ENCODE measurements around the gene EEIG2.
A peak's percentile ranks its signal among the peaks of the same experiment; 100 is the strongest.

EEIG2 gene

GRCh38 chr1:108570128-108570527, 10.2 kb downstream of the EEIG2 start:
- Histone ChIP-seq H3K36me3 (ENCODE audit: control insufficient read depth in 1 of 2, insufficient read depth in 2 of 2, low read depth in 1 of 2, low read length in 2 of 2) (no peaks in the 10 kb centered on the region), H3K9me3 (ENCODE audit: control insufficient read depth, low read length) (no peaks in the 10 kb centered on the region), H3K4ac (ENCODE audit: low read depth in 1 of 2, low read length in 2 of 2) (no peak overlapping the region), H2AK5ac (ENCODE audit: low read length, severe bottlenecking) (no peak overlapping the region), H3K9ac (ENCODE audit: low read length) (no peak overlapping the region), H3K4me1 (ENCODE audit: control insufficient read depth, insufficient read depth, low read depth, low read length) (no peaks in the 10 kb centered on the region), H3K27me3 (ENCODE audit: control insufficient read depth in 1 of 2, insufficient read depth in 1 of 2, low read length in 2 of 2) (no peaks in the 10 kb centered on the region), H4K91ac (ENCODE audit: low read length) (no peak overlapping the region), H2AFZ (ENCODE audit: low read depth, low read length) (no peak overlapping the region), H2BK120ac (ENCODE audit: low read depth, low read length) (no peak overlapping the region), H2BK12ac (ENCODE audit: low read length in 2 of 2) (no peak overlapping the region), H3K4me2 (ENCODE audit: low read length, poor library complexity, severe bottlenecking) (no peak overlapping the region), H4K8ac (ENCODE audit: low read length) (no peak overlapping the region), H3K27ac (ENCODE audit: low read length, poor library complexity, severe bottlenecking) (no peak overlapping the region), H3K14ac (ENCODE audit: low read length in 2 of 2) (no peak overlapping the region), H2BK15ac (ENCODE audit: low read depth, poor library complexity, severe bottlenecking) (no peak overlapping the region), H3K4me3 (ENCODE audit: insufficient read depth in 1 of 2, low read depth in 1 of 2, low read length in 2 of 2) (no peak overlapping the region), H2BK5ac (ENCODE audit: low read depth, low read length, poor library complexity, severe bottlenecking) (no peak overlapping the region), H3K79me1 (replicated peaks; ENCODE audit: low read length, poor library complexity, severe bottlenecking) (peaks cover 25% of the 10 kb centered on the region), H3K23ac (ENCODE audit: low read length in 2 of 2) (no peak overlapping the region), H3K18ac (ENCODE audit: low read depth in 1 of 2, low read length in 2 of 2) (no peak overlapping the region)
- DNase-seq, result peak; percentile 31

DNA sequence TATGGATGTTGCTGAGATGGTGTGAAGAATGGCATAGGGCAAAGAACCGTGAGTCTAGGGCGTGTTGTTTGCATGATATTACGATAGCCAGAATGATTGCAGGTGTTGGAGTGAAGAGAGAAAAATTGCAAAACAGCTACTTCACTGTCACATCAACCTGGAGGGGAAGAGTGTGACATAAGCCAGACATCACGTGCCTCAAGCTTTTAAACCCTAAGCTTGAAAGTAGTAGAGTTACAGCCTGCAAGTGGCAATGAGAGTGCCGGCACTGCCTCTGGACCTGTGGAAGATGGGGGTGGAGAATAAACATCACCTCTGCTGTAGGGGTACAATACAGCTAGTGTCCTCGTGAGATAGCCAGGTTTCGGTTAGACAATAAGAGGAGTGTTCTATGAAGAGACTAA, 11.1 kb downstream of the EEIG2 start:
- H3K4me3 ChIP-seq (ENCODE audit: insufficient read depth in 1 of 2, low read depth in 1 of 2, low read length in 2 of 2), result no peak overlapping the region
- DNase-seq, result no peak
- H2BK15ac ChIP-seq (ENCODE audit: low read depth, poor library complexity, severe bottlenecking), result no peak overlapping the region
- H3K4me2 ChIP-seq (ENCODE audit: low read length, poor library complexity, severe bottlenecking), result no peak overlapping the region
- no peak overlapping the region for H2AFZ ChIP-seq (ENCODE audit: low read depth, low read length)
- H2BK120ac ChIP-seq (ENCODE audit: low read depth, low read length), result no peak overlapping the region
- H4K8ac ChIP-seq (ENCODE audit: low read length), result no peak overlapping the region
- H3K14ac ChIP-seq (ENCODE audit: low read length in 2 of 2), result peak overlapping the region in 1 of 2 experiments; percentile 44
- no peaks in the 10 kb centered on the region for H3K4me1 ChIP-seq (ENCODE audit: control insufficient read depth, insufficient read depth, low read depth, low read length)
- no peak overlapping the region for H3K27ac ChIP-seq (ENCODE audit: low read length, poor library complexity, severe bottlenecking)
- H2AK5ac ChIP-seq (ENCODE audit: low read length, severe bottlenecking), result no peak overlapping the region
- H3K36me3 ChIP-seq (ENCODE audit: control insufficient read depth in 1 of 2, insufficient read depth in 2 of 2, low read depth in 1 of 2, low read length in 2 of 2), result no peaks in the 10 kb centered on the region
- H4K91ac ChIP-seq (ENCODE audit: low read length), result no peak overlapping the region
- H3K9me3 ChIP-seq (ENCODE audit: control insufficient read depth, low read length), result no peaks in the 10 kb centered on the region
- no peak overlapping the region for H3K4ac ChIP-seq (ENCODE audit: low read depth in 1 of 2, low read length in 2 of 2)
- H2BK12ac ChIP-seq (ENCODE audit: low read length in 2 of 2), result no peak overlapping the region
- H3K23ac ChIP-seq (ENCODE audit: low read length in 2 of 2), result peak overlapping the region in 1 of 2 experiments; percentile 50
- no peak overlapping the region for H3K9ac ChIP-seq (ENCODE audit: low read length)
- peak overlapping the region in 1 of 2 experiments; percentile 1 for H3K18ac ChIP-seq (ENCODE audit: low read depth in 1 of 2, low read length in 2 of 2)
- 85% methylated on average over 7 of the region's 7 CpGs for WGBS
- H3K27me3 ChIP-seq (ENCODE audit: control insufficient read depth in 1 of 2, insufficient read depth in 1 of 2, low read length in 2 of 2), result no peaks in the 10 kb centered on the region
- H3K79me1 ChIP-seq (replicated peaks; ENCODE audit: low read length, poor library complexity, severe bottlenecking), result peaks cover 25% of the 10 kb centered on the region
- H2BK5ac ChIP-seq (ENCODE audit: low read depth, low read length, poor library complexity, severe bottlenecking), result no peak overlapping the region

GRCh38 chr1:108572182-108572581, 12.3 kb downstream of the EEIG2 start:
- Histone ChIP-seq H3K18ac (ENCODE audit: low read depth in 1 of 2, low read length in 2 of 2) (peak overlapping the region; percentile 43 to 56), H2BK12ac (ENCODE audit: low read length in 2 of 2) (no peak overlapping the region), H4K8ac (ENCODE audit: low read length) (no peak overlapping the region), H3K27ac (ENCODE audit: low read length, poor library complexity, severe bottlenecking) (no peak overlapping the region), H3K9ac (ENCODE audit: low read length) (no peak overlapping the region), H2BK15ac (ENCODE audit: low read depth, poor library complexity, severe bottlenecking) (no peak overlapping the region), H2AK5ac (ENCODE audit: low read length, severe bottlenecking) (no peak overlapping the region), H3K27me3 (ENCODE audit: control insufficient read depth in 1 of 2, insufficient read depth in 1 of 2, low read length in 2 of 2) (no peaks in the 10 kb centered on the region), H3K36me3 (ENCODE audit: control insufficient read depth in 1 of 2, insufficient read depth in 2 of 2, low read depth in 1 of 2, low read length in 2 of 2) (no peaks in the 10 kb centered on the region), H3K9me3 (ENCODE audit: control insufficient read depth, low read length) (no peaks in the 10 kb centered on the region), H3K4ac (ENCODE audit: low read depth in 1 of 2, low read length in 2 of 2) (no peak overlapping the region), H3K79me1 (replicated peaks; ENCODE audit: low read length, poor library complexity, severe bottlenecking) (peaks cover 25% of the 10 kb centered on the region), H3K4me1 (ENCODE audit: control insufficient read depth, insufficient read depth, low read depth, low read length) (no peaks in the 10 kb centered on the region), H3K4me2 (ENCODE audit: low read length, poor library complexity, severe bottlenecking) (no peak overlapping the region), H4K91ac (ENCODE audit: low read length) (no peak overlapping the region), H2BK5ac (ENCODE audit: low read depth, low read length, poor library complexity, severe bottlenecking) (no peak overlapping the region), H3K4me3 (ENCODE audit: insufficient read depth in 1 of 2, low read depth in 1 of 2, low read length in 2 of 2) (no peak overlapping the region), H2BK120ac (ENCODE audit: low read depth, low read length) (no peak overlapping the region), H3K23ac (ENCODE audit: low read length in 2 of 2) (no peak overlapping the region), H2AFZ (ENCODE audit: low read depth, low read length) (no peak overlapping the region), H3K14ac (ENCODE audit: low read length in 2 of 2) (no peak overlapping the region)
- DNase-seq, result no peak
- 88% methylated on average over 4 of the region's 5 CpGs for WGBS

GRCh38 chr1:108573183-108573582, 13.3 kb downstream of the EEIG2 start:
- DNase-seq, result no peak
- H3K18ac ChIP-seq (ENCODE audit: low read depth in 1 of 2, low read length in 2 of 2), result no peak overlapping the region
- no peak overlapping the region for H4K8ac ChIP-seq (ENCODE audit: low read length)
- H3K27me3 ChIP-seq (ENCODE audit: control insufficient read depth in 1 of 2, insufficient read depth in 1 of 2, low read length in 2 of 2), result no peaks in the 10 kb centered on the region
- H3K4me3 ChIP-seq (ENCODE audit: insufficient read depth in 1 of 2, low read depth in 1 of 2, low read length in 2 of 2), result no peak overlapping the region
- H3K27ac ChIP-seq (ENCODE audit: low read length, poor library complexity, severe bottlenecking), result no peak overlapping the region
- H3K4me1 ChIP-seq (ENCODE audit: control insufficient read depth, insufficient read depth, low read depth, low read length), result no peaks in the 10 kb centered on the region
- WGBS, result 100% methylated on average over 2 of the region's 2 CpGs
- no peak overlapping the region for H3K4me2 ChIP-seq (ENCODE audit: low read length, poor library complexity, severe bottlenecking)
- no peak overlapping the region for H2AK5ac ChIP-seq (ENCODE audit: low read length, severe bottlenecking)
- H4K91ac ChIP-seq (ENCODE audit: low read length), result no peak overlapping the region
- no peak overlapping the region for H3K4ac ChIP-seq (ENCODE audit: low read depth in 1 of 2, low read length in 2 of 2)
- H3K14ac ChIP-seq (ENCODE audit: low read length in 2 of 2), result no peak overlapping the region
- H2BK120ac ChIP-seq (ENCODE audit: low read depth, low read length), result no peak overlapping the region
- no peak overlapping the region for H2AFZ ChIP-seq (ENCODE audit: low read depth, low read length)
- H2BK12ac ChIP-seq (ENCODE audit: low read length in 2 of 2), result no peak overlapping the region
- no peak overlapping the region for H3K9ac ChIP-seq (ENCODE audit: low read length)
- H2BK5ac ChIP-seq (ENCODE audit: low read depth, low read length, poor library complexity, severe bottlenecking), result no peak overlapping the region
- H2BK15ac ChIP-seq (ENCODE audit: low read depth, poor library complexity, severe bottlenecking), result no peak overlapping the region
- no peaks in the 10 kb centered on the region for H3K36me3 ChIP-seq (ENCODE audit: control insufficient read depth in 1 of 2, insufficient read depth in 2 of 2, low read depth in 1 of 2, low read length in 2 of 2)
- no peaks in the 10 kb centered on the region for H3K9me3 ChIP-seq (ENCODE audit: control insufficient read depth, low read length)
- H3K79me1 ChIP-seq (replicated peaks; ENCODE audit: low read length, poor library complexity, severe bottlenecking), result peaks cover 20% of the 10 kb centered on the region
- H3K23ac ChIP-seq (ENCODE audit: low read length in 2 of 2), result no peak overlapping the region

All from mesenchymal stem cell (in vitro differentiated cells and primary cell).